Measurements from ENCODE around the gene CDYL.

CDYL gene

DNA sequence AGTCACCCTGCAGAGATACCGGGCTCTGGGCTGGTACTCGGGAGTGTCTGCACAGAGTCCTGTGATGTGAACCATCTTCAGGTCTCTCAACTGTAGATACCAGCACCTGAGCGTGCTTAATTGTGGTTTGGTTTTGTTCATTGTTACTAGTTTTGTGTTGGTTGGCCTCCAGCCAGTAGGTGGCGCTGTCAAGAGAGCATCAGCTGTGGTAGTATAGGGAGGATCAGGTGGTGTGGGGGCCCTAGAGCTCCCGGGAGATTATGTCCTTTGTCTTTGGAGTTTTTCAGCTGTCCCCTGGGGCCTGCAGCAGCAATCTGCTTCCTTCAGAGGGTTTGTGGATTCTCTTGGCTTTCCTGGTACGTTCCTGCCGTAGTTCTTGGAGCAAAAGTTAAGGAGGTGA is 67.9 kb downstream of the CDYL start:
- Histone ChIP-seq H3K27me3 (ENCODE audit: low read length) (no peaks in the 10 kb centered on the region), H3K36me3 (ENCODE audit: low read length) (0 out of 2 replicates have a peak, but pooled peaks cover 5% of the 10 kb centered on the region), H3K4me3 (ENCODE audit: insufficient read depth, low read length, poor library complexity, severe bottlenecking) (no peak overlapping the region), H4K20me1 (ENCODE audit: low read depth, low read length) (peaks cover 31% of the 10 kb centered on the region), H2AFZ (ENCODE audit: low read depth, low read length, severe bottlenecking) (no peak overlapping the region), H3K9ac (ENCODE audit: low read length) (no peak overlapping the region), H3K9me2 (replicated peaks; ENCODE audit: insufficient read depth, low read length) (no peaks in the 10 kb centered on the region), H3K9me3 (ENCODE audit: insufficient read depth, low read length) (peaks cover 10% of the 10 kb centered on the region; the same call in 1 of the 2 replicates), H3K27ac (ENCODE audit: low read depth, low read length) (no peak overlapping the region), H3F3A (ENCODE audit: insufficient read depth) (no peaks in the 10 kb centered on the region), H3K79me2 (ENCODE audit: insufficient read depth, low read length) (peaks cover 80% of the 10 kb centered on the region), H3K4me2 (ENCODE audit: low read depth, low read length, poor library complexity, severe bottlenecking) (no peak overlapping the region)
- no peak for TF ChIP-seq EZH2phosphoT487 (conservative IDR thresholded peaks at IDR 0.05; ENCODE audit: low read length)
- TF ChIP-seq, protein P1, sequence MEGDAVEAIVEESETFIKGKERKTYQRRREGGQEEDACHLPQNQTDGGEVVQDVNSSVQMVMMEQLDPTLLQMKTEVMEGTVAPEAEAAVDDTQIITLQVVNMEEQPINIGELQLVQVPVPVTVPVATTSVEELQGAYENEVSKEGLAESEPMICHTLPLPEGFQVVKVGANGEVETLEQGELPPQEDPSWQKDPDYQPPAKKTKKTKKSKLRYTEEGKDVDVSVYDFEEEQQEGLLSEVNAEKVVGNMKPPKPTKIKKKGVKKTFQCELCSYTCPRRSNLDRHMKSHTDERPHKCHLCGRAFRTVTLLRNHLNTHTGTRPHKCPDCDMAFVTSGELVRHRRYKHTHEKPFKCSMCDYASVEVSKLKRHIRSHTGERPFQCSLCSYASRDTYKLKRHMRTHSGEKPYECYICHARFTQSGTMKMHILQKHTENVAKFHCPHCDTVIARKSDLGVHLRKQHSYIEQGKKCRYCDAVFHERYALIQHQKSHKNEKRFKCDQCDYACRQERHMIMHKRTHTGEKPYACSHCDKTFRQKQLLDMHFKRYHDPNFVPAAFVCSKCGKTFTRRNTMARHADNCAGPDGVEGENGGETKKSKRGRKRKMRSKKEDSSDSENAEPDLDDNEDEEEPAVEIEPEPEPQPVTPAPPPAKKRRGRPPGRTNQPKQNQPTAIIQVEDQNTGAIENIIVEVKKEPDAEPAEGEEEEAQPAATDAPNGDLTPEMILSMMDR (IDR thresholded peaks at IDR 0.05; ENCODE audit: insufficient read depth, low read length, poor library complexity, severe bottlenecking), result peak; percentile 70

DNA sequence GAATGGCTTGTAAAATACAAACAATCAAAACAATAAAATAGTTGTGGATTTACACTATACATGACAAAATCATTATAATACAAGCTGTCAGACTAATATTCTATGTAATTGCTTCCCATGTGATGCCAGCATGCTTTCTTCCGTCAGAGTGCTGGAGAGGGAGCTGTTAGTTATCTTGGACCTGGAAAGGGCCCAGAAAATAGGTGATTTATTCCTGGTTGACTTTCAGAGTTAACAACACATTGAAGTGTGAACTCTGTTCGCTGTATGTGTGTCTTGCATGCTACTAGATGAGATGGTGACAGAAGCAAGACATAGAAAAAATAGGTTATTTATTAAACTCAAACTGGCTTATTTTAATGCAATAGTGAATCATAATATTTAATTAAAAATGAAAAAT is 70.2 kb downstream of the CDYL start:
- peaks cover 85% of the 10 kb centered on the region for H3K79me2 ChIP-seq (ENCODE audit: insufficient read depth, low read length)

DNA sequence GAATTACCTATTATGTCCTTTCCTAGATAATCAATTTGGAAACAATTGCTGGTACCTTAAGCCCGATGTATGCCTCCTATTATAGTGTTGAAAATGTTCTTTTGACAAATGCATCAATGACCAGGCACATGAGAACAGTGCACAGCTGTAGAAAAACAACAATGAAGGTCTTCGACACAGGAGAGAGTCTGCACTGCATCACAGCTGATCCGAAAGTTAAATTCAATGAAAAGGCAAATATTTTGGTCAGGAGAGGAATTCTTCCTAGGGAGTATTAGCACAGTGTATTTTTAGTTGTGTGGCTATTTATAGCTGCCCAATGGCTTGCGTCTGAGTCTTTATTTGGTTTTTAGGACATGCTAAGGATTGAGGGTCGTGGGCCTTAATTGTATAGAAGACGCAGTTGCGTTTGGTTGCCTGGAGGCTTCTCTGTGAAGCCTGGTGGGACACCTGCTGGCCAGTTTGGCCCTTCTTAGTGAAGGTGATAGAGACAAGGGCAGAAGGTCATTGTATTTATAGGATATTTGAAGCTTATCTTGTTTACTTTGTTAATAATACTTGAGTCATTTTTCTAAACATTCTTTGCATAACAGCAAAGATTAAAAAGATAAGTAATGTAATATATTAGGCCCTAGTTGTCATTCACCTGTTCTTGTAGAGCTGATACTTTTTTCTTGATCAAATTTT is 72.3 kb downstream of the CDYL start:
- Histone ChIP-seq H4K20me1 (ENCODE audit: low read depth, low read length) (peaks cover 57% of the 10 kb centered on the region), H3K27ac (ENCODE audit: low read depth, low read length) (no peak overlapping the region), H3F3A (ENCODE audit: insufficient read depth) (no peaks in the 10 kb centered on the region), H3K9me3 (ENCODE audit: insufficient read depth, low read length) (no peaks in the 10 kb centered on the region; the same call in 1 of the 2 replicates), H3K9ac (ENCODE audit: low read length) (no peak overlapping the region), H2AFZ (ENCODE audit: low read depth, low read length, severe bottlenecking) (no peak overlapping the region), H3K9me2 (replicated peaks; ENCODE audit: insufficient read depth, low read length) (no peaks in the 10 kb centered on the region), H3K36me3 (ENCODE audit: low read length) (0 out of 2 replicates have a peak, but pooled peaks cover 2% of the 10 kb centered on the region), H3K4me2 (ENCODE audit: low read depth, low read length, poor library complexity, severe bottlenecking) (no peak overlapping the region), H3K79me2 (ENCODE audit: insufficient read depth, low read length) (peaks cover 67% of the 10 kb centered on the region), H3K27me3 (ENCODE audit: low read length) (no peaks in the 10 kb centered on the region), H3K4me3 (ENCODE audit: insufficient read depth, low read length, poor library complexity, severe bottlenecking) (no peak overlapping the region)
- no peak for TF ChIP-seq EZH2phosphoT487 (conservative IDR thresholded peaks at IDR 0.05; ENCODE audit: low read length)
- TF ChIP-seq, protein P1 (IDR thresholded peaks at IDR 0.05; ENCODE audit: insufficient read depth, low read length, poor library complexity, severe bottlenecking), result peak; percentile 35

More for the DNA sequence above, 70.2 kb downstream of the CDYL start:
- TF ChIP-seq, protein P1 (IDR thresholded peaks at IDR 0.05; ENCODE audit: insufficient read depth, low read length, poor library complexity, severe bottlenecking), result no peak
- TF ChIP-seq EZH2phosphoT487 (conservative IDR thresholded peaks at IDR 0.05; ENCODE audit: low read length), result no peak
- Histone ChIP-seq H4K20me1 (ENCODE audit: low read depth, low read length) (peaks cover 53% of the 10 kb centered on the region), H2AFZ (ENCODE audit: low read depth, low read length, severe bottlenecking) (no peak overlapping the region), H3K4me2 (ENCODE audit: low read depth, low read length, poor library complexity, severe bottlenecking) (no peak overlapping the region), H3K9ac (ENCODE audit: low read length) (no peak overlapping the region), H3F3A (ENCODE audit: insufficient read depth) (no peaks in the 10 kb centered on the region), H3K36me3 (ENCODE audit: low read length) (0 out of 2 replicates have a peak, but pooled peaks cover 5% of the 10 kb centered on the region), H3K4me3 (ENCODE audit: insufficient read depth, low read length, poor library complexity, severe bottlenecking) (no peak overlapping the region), H3K27me3 (ENCODE audit: low read length) (no peaks in the 10 kb centered on the region), H3K9me3 (ENCODE audit: insufficient read depth, low read length) (peaks cover 10% of the 10 kb centered on the region; the same call in 1 of the 2 replicates), H3K27ac (ENCODE audit: low read depth, low read length) (no peak overlapping the region), H3K9me2 (replicated peaks; ENCODE audit: insufficient read depth, low read length) (no peaks in the 10 kb centered on the region)

Data from SU-DHL-6 (cell line).